Gastrocnemius medialis (tissue), 4 donors: Measurements from ENCODE around the gene CST4.

Experiments
- CTCF ChIP-seq, 5 experiments: fragments of 450-650 bp in 3 of 5; fragments of 200-600 bp in 2 of 5; sonication (generic) in 2 of 5; IDR thresholded peaks in 4 of 5; conservative IDR thresholded peaks in 1 of 5; 1 replicate in 4 of 5; 2 replicates in 1 of 5; pipeline ENCODE4 v1.5.1; 2016 to 2019; ENCODE audit warnings: antibody characterized with exemption in 5 of 5, mild to moderate bottlenecking in 3 of 5, moderate library complexity in 3 of 5
- POLR2A ChIP-seq, 2 donors: fragments of 450-650 bp; IDR thresholded peaks; one replicate each; pipeline ENCODE4 v1.6.1; 2017; ENCODE audit warnings: antibody characterized with exemption in 2 of 2, mild to moderate bottlenecking in 2 of 2, moderate library complexity in 2 of 2

DNA sequence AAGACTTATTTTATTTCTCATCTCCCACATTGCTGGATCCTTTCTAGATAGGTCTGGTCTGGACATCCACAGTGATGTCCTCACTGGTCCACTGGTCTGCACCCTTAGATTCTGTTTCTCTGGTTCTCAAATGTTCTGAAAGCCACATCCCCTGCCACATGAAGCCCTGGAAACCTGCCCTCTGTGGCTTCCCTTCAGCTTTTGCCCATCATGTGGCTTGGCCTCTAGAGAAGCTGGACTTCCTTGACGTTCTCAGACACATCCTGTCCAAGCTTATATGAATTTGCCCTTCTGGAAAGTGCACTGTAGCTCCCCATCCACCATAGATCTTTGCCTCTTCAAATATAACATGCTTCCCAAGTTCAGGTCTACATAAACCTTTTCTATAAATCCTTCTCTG is 18.5 kb downstream of the CST4 start:
- no peak for TF ChIP-seq CTCF (IDR thresholded peaks at IDR 0.05 in 4 of 5, conservative IDR thresholded peaks at IDR 0.05 in 1 of 5)
- TF ChIP-seq POLR2A (IDR thresholded peaks at IDR 0.05), result no peak
